Chondrocyte (in vitro differentiated cells): ENCODE measurements around the gene TNFAIP3. TPM values are rescaled to one million over a fixed set of nuclear protein-coding genes. Genes with fewer than 3 reads are reported as not detected.
A peak's percentile ranks its signal among the peaks of the same experiment; 100 is the strongest.

Experiments
- DNase-seq: peaks from one replicate; pipeline ENCODE4 v3.0.0; 2021; ENCODE audit warnings: mixed read lengths, low spot score
- H3K27ac Mint-ChIP-seq: one replicate; pipeline ENCODE4 v1.8.0; 2021; ENCODE audit warnings: mild to moderate bottlenecking, moderate library complexity, mixed read lengths; ENCODE audit not compliant: unreplicated experiment
- H3K27me3 Mint-ChIP-seq: 2 replicates; pipeline ENCODE4 v1.8.0; 2021; ENCODE audit warnings: low read depth, mixed read lengths
- H3K36me3 Mint-ChIP-seq: 2 replicates; pipeline ENCODE4 v1.8.0; 2021; ENCODE audit warnings: low read depth, mixed read lengths
- H3K4me1 Mint-ChIP-seq: 2 replicates; pipeline ENCODE4 v1.8.0; 2021; ENCODE audit warnings: low read depth, mild to moderate bottlenecking, mixed read lengths
- H3K4me3 Mint-ChIP-seq: one replicate; pipeline ENCODE4 v1.8.0; 2021; ENCODE audit warnings: mild to moderate bottlenecking, moderate library complexity, mixed read lengths; ENCODE audit not compliant: unreplicated experiment
- H3K9me3 Mint-ChIP-seq: 2 replicates; pipeline ENCODE4 v1.8.0; 2021; ENCODE audit warnings: low read depth, mixed read lengths
- CTCF ChIP-seq: fragments of 200-600 bp; sonication (generic); IDR thresholded peaks from 2 replicates; pipeline ENCODE4 v1.5.0; 2021; ENCODE audit warnings: antibody characterized with exemption, mild to moderate bottlenecking, moderate library complexity
- total RNA-seq: library from RNA; stranded (reverse); gene quantifications from 3 replicates; pipeline ENCODE4 v1.2.1, GENCODE V29; 2021

Gene TNFAIP3
- total RNA-seq, 1 donor from 2014 or later: 7.2 TPM

GRCh38 chr6:137849181-137849980 lies 17.7 kb upstream of the TNFAIP3 start:
- H3K27ac Mint-ChIP-seq: peak overlapping the region; percentile 90
- H3K4me1 Mint-ChIP-seq: peaks cover 26% of the 10 kb centered on the region
- no peak for TF ChIP-seq CTCF
- H3K4me3 Mint-ChIP-seq: peak overlapping the region; percentile 45
- H3K9me3 Mint-ChIP-seq: no peaks in the 10 kb centered on the region
- no peaks in the 10 kb centered on the region for H3K36me3 Mint-ChIP-seq
- no peaks in the 10 kb centered on the region for H3K27me3 Mint-ChIP-seq
- DNase-seq: no peak

GRCh38 chr6:137849981-137850714 lies 16.9 kb upstream of the TNFAIP3 start:
- peak overlapping the region; percentile 90 for H3K27ac Mint-ChIP-seq
- no peak overlapping the region for H3K4me3 Mint-ChIP-seq
- H3K36me3 Mint-ChIP-seq: no peaks in the 10 kb centered on the region
- TF ChIP-seq CTCF: no peak
- no peak for DNase-seq
- no peaks in the 10 kb centered on the region for H3K9me3 Mint-ChIP-seq
- peaks cover 26% of the 10 kb centered on the region for H3K4me1 Mint-ChIP-seq
- no peaks in the 10 kb centered on the region for H3K27me3 Mint-ChIP-seq

- H3K4me1 Mint-ChIP-seq: peaks cover 26% of the 10 kb centered on the region
- DNase-seq: no peak
- no peaks in the 10 kb centered on the region for H3K36me3 Mint-ChIP-seq
- H3K9me3 Mint-ChIP-seq: no peaks in the 10 kb centered on the region
- no peak for TF ChIP-seq CTCF
- peak overlapping the region; percentile 27 for H3K27ac Mint-ChIP-seq
- no peaks in the 10 kb centered on the region for H3K27me3 Mint-ChIP-seq
- no peak overlapping the region for H3K4me3 Mint-ChIP-seq
Observed at GRCh38 chr6:137850816-137851602, 16.1 kb upstream of the TNFAIP3 start.

- no peak overlapping the region for H3K4me3 Mint-ChIP-seq
- no peak overlapping the region for H3K27ac Mint-ChIP-seq
- no peaks in the 10 kb centered on the region for H3K36me3 Mint-ChIP-seq
- no peak for TF ChIP-seq CTCF
- H3K4me1 Mint-ChIP-seq: peaks cover 26% of the 10 kb centered on the region
- no peak for DNase-seq
- H3K27me3 Mint-ChIP-seq: no peaks in the 10 kb centered on the region
- no peaks in the 10 kb centered on the region for H3K9me3 Mint-ChIP-seq
Observed at GRCh38 chr6:137851669-137852068, 15.4 kb upstream of the TNFAIP3 start.

- Mint-ChIP-seq H3K27me3 (no peaks in the 10 kb centered on the region), H3K9me3 (no peaks in the 10 kb centered on the region), H3K27ac (no peak overlapping the region), H3K36me3 (no peaks in the 10 kb centered on the region), H3K4me1 (peaks cover 26% of the 10 kb centered on the region), H3K4me3 (no peak overlapping the region)
- no peak for TF ChIP-seq CTCF
- no peak for DNase-seq
Observed at GRCh38 chr6:137852346-137852745, 14.7 kb upstream of the TNFAIP3 start.
